ENCODE data around the gene NRG2. TPM values are rescaled to one million over a fixed set of nuclear protein-coding genes. Genes with fewer than 3 reads are reported as not detected.
A peak's percentile ranks its signal among the peaks of the same experiment; 100 is the strongest.

NRG2 gene
- total and polyA plus RNA-seq, 2 experiments from 2014 or later, result 0.05 TPM; not detected in 1

DNA sequence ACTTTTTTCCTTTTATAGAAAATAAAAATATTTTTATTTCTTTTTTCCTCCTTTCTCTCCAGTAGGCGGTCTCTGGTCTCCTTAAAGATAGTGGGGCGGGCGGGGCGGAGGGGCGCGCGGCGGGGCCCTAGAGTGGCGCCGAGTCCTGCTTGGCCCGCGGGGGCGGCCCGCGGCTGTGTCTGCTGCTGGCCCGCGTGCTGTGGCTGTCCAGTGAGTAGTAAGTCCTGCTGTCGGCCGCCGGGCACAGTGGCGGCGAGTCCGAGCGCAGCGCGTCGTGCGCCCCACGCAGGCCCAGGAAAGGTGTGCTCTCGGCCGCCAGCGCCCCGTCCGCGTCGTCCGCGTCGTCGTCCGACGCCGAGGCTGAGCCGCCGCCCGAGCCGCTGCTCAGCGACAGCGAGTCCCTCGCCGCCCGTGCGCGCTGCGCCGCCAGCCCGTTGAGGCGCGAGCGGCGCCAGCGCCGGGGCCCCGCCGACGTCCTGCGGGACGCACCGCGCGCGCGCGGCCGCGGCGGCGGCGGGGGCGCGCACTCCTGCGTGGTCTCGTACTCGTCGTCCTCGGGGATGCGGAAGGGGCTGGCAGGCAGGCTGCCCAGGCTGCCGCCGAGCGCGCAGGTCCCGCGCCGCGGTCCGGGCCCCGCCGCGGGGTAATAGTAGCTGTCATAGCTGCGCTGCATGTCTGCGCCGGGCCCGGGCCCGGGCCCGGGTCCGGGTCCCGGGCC, 195.2 kb downstream of the NRG2 start:
- Histone ChIP-seq H3K4me1 (ENCODE audit: insufficient read depth) (no peaks in the 10 kb centered on the region), H3K36me3 (ENCODE audit: low read depth) (no peaks in the 10 kb centered on the region), H3K27me3 (replicated peaks; ENCODE audit: insufficient read depth) (peaks cover 21% of the 10 kb centered on the region), H4K20me1 (ENCODE audit: insufficient read depth) (no peaks in the 10 kb centered on the region), H3K27ac (no peak overlapping the region), H3F3A (ENCODE audit: insufficient read depth) (peaks cover 3% of the 10 kb centered on the region; the same call in 1 of the 2 replicates), H3K9ac (peak overlapping the region; percentile 58), H3K9me3 (ENCODE audit: low read depth) (no peaks in the 10 kb centered on the region), H3K9me2 (ENCODE audit: insufficient read depth) (no peaks in the 10 kb centered on the region), H3K79me2 (ENCODE audit: insufficient read depth) (no peaks in the 10 kb centered on the region), H3K4me3 (peak overlapping the region; percentile 74), H3K4me2 (ENCODE audit: unreplicated experiment) (peak overlapping the region; percentile 73), H2AFZ (peak overlapping the region; percentile 75)
- in situ Hi-C loops (cut with MboI), result no loop called here
- DNase-seq, result peak; percentile 68
- 2 to 3% methylated on average over 68 to 73 of the region's 107 CpGs for WGBS, 2 experiments (ENCODE audit: low coverage in 1 of 2, low lambda C conversion rate in 2 of 2, missing lambda C conversion rate in 2 of 2)
- no peak for TF ChIP-seq EZH2 (IDR thresholded peaks at IDR 0.05; ENCODE audit: insufficient read depth, poor library complexity, severe bottlenecking)
- TF ChIP-seq EZH2phosphoT487 (IDR thresholded peaks at IDR 0.05; ENCODE audit: insufficient read depth, low read depth), result no peak

DNA sequence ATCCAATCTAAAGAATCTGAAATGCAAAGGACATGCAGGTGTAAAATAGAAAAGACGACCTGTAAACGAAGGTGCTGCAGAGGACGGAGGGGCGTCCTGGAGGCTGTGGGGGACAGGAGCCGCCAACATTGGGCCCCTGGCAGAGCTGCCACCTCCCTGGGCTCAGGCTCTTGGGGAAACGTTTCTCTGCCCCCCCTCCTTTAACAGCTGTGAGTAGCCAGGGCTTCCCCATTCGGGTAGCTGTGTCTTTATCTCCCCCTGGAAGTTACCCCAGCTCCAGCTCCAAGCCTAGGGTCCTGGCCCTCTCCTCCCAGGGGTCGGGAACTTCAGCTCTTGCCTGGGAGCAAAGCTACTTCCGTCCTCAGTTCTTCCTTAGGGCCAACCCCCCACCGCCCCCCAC, 196.0 kb downstream of the NRG2 start:
- Histone ChIP-seq H3K9me3 (ENCODE audit: low read depth) (no peaks in the 10 kb centered on the region), H3K9me2 (ENCODE audit: insufficient read depth) (no peaks in the 10 kb centered on the region), H3F3A (ENCODE audit: insufficient read depth) (peaks cover 3% of the 10 kb centered on the region; the same call in 1 of the 2 replicates), H3K27ac (no peak overlapping the region), H3K9ac (no peak overlapping the region), H3K4me2 (ENCODE audit: unreplicated experiment) (no peak overlapping the region), H3K27me3 (replicated peaks; ENCODE audit: insufficient read depth) (peaks cover 18% of the 10 kb centered on the region), H3K36me3 (ENCODE audit: low read depth) (no peaks in the 10 kb centered on the region), H3K4me1 (ENCODE audit: insufficient read depth) (no peaks in the 10 kb centered on the region), H3K4me3 (no peak overlapping the region), H3K79me2 (ENCODE audit: insufficient read depth) (no peaks in the 10 kb centered on the region), H4K20me1 (ENCODE audit: insufficient read depth) (no peaks in the 10 kb centered on the region), H2AFZ (no peak overlapping the region)
- DNase-seq, result no peak
- in situ Hi-C loops (cut with MboI), result no loop called here
- 36 to 51% methylated on average over 6 to 10 of the region's 10 CpGs for WGBS, 2 experiments (ENCODE audit: low coverage in 1 of 2, low lambda C conversion rate in 2 of 2, missing lambda C conversion rate in 2 of 2)
- no peak for TF ChIP-seq EZH2phosphoT487 (IDR thresholded peaks at IDR 0.05; ENCODE audit: insufficient read depth, low read depth)
- no peak for TF ChIP-seq EZH2 (IDR thresholded peaks at IDR 0.05; ENCODE audit: insufficient read depth, poor library complexity, severe bottlenecking)

DNA sequence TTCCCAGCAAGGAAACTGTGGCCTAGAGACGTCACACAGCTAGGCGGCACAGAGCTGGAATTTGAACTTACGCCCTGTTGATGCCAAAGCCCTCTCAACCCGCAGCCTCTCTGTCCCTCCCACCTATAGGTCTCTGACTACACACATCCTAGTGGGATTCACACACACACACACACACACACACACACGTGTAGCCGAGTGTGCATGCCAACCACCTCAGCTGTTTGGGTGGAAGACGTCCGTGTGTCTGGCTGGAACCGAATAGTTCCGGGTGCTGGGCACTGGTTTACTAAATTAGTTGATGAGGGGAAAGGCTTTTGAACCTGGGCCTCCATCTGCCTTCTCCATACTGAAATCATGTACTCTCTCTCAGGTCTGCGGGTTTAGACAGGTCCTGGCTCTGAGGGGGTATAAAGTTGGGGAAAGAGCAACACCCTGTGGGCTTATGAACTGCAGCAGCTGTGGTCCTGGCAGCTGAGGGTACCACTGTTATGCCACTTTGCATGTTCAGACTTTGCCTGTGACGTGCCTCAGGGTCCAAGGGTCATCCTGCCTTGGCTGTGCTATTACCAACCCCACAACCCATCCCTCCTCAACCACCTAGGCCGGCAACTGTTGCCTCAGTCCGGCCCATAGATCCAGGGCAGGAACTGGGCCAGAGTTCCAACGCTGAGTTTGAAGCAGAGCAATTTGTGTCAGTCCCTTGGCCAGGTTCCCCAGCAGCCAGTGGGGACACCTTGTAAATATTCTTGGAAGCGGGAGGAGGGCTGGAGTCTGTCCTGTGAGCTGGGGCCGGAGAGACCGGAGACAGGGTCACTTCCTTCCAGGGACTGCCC, 197.0 kb downstream of the NRG2 start:
- H3K79me2 ChIP-seq (ENCODE audit: insufficient read depth), result no peaks in the 10 kb centered on the region

DNA sequence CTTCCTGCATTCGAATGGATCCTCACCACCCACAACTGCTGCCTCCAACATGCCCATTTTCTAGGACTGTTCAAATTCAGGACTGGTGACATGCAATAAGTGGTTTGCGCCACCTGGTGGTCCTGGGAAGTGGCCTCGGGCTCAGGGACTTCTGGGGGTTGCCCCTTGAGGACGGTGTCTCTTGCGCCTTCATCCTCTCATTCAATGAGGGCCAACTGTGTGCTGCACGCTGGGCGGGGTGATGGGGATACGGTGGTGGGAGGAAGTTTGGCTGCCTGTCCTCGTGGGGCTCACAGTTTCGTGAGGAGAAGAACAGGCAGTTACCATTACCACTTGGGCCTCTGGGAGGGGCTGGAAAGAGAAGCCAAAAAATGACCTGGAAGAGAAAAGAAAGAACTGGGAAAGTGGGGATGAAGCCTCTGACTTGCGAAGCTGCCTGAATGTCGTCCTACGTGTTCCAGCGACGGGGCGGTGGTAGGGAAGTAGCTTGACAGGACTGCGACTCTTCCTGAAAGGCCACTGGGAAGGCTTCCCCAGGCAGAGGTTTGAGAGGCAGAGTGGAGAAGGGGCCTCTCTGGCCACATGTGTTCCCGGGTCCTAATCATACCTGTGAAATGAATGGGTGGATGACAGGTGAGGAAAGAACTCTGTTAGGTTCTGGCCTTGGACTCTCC, 198.5 kb downstream of the NRG2 start:
- 34 to 40% methylated on average over 18 of the region's 18 CpGs for WGBS, 2 experiments (ENCODE audit: low coverage in 1 of 2, low lambda C conversion rate in 2 of 2, missing lambda C conversion rate in 2 of 2)
- no peaks in the 10 kb centered on the region for H3K9me3 ChIP-seq (ENCODE audit: low read depth)
- peaks cover 18% of the 10 kb centered on the region for H3K27me3 ChIP-seq (replicated peaks; ENCODE audit: insufficient read depth)
- H3F3A ChIP-seq (ENCODE audit: insufficient read depth), result peaks cover 3% of the 10 kb centered on the region; the same call in 1 of the 2 replicates
- H3K4me1 ChIP-seq (ENCODE audit: insufficient read depth), result no peaks in the 10 kb centered on the region
- H3K4me3 ChIP-seq, result no peak overlapping the region
- DNase-seq, result peak; percentile 81
- in situ Hi-C loops (cut with MboI), result no loop called here
- no peak overlapping the region for H3K9ac ChIP-seq
- H3K27ac ChIP-seq, result no peak overlapping the region
- no peaks in the 10 kb centered on the region for H4K20me1 ChIP-seq (ENCODE audit: insufficient read depth)
- H3K9me2 ChIP-seq (ENCODE audit: insufficient read depth), result no peaks in the 10 kb centered on the region
- TF ChIP-seq EZH2phosphoT487 (IDR thresholded peaks at IDR 0.05; ENCODE audit: insufficient read depth, low read depth) (no peak), EZH2 (IDR thresholded peaks at IDR 0.05; ENCODE audit: insufficient read depth, poor library complexity, severe bottlenecking) (no peak)
- no peak overlapping the region for H2AFZ ChIP-seq
- no peaks in the 10 kb centered on the region for H3K36me3 ChIP-seq (ENCODE audit: low read depth)
- H3K4me2 ChIP-seq (ENCODE audit: unreplicated experiment), result no peak overlapping the region
- no peaks in the 10 kb centered on the region for H3K79me2 ChIP-seq (ENCODE audit: insufficient read depth)

More for the DNA sequence above, 197.0 kb downstream of the NRG2 start:
- no peak for DNase-seq
- Histone ChIP-seq H3K27ac (no peak overlapping the region), H2AFZ (no peak overlapping the region), H3K4me3 (no peak overlapping the region), H3K36me3 (ENCODE audit: low read depth) (no peaks in the 10 kb centered on the region), H3K4me1 (ENCODE audit: insufficient read depth) (no peaks in the 10 kb centered on the region), H3K4me2 (ENCODE audit: unreplicated experiment) (no peak overlapping the region), H4K20me1 (ENCODE audit: insufficient read depth) (no peaks in the 10 kb centered on the region), H3K9ac (no peak overlapping the region), H3K9me2 (ENCODE audit: insufficient read depth) (no peaks in the 10 kb centered on the region), H3K9me3 (ENCODE audit: low read depth) (no peaks in the 10 kb centered on the region), H3F3A (ENCODE audit: insufficient read depth) (peaks cover 3% of the 10 kb centered on the region; the same call in 1 of the 2 replicates), H3K27me3 (replicated peaks; ENCODE audit: insufficient read depth) (peaks cover 18% of the 10 kb centered on the region)
- no peak for TF ChIP-seq EZH2phosphoT487 (IDR thresholded peaks at IDR 0.05; ENCODE audit: insufficient read depth, low read depth)
- no peak for TF ChIP-seq EZH2 (IDR thresholded peaks at IDR 0.05; ENCODE audit: insufficient read depth, poor library complexity, severe bottlenecking)
- in situ Hi-C loops (cut with MboI), result no loop called here
- 73 to 74% methylated on average over 18 of the region's 18 CpGs for WGBS, 2 experiments (ENCODE audit: low coverage in 1 of 2, low lambda C conversion rate in 2 of 2, missing lambda C conversion rate in 2 of 2)
